MCF 10A (cell line): ENCODE data around the gene KLF17. TPM values are rescaled to one million over a fixed set of nuclear protein-coding genes. Genes with fewer than 3 reads are reported as not detected.

Experiments used
- BruUV-seq: library from RNA; stranded (reverse); fragments of 400-500 nt; replicated peaks from 2 replicates; lab custom pipeline; 2021; lab: Mats Ljungman, UMichigan
- CTCF ChIA-PET: fragments of 300-600 bp; sonication (Branson Sonifier 250); formaldehyde crosslinking; extraction: SDS; loops from one replicate; lab custom pipeline; 2021; ENCODE audit warnings: antibody characterized with exemption, inconsistent platforms; lab: Yijun Ruan, JAX
- POLR2A ChIA-PET: fragments of 300-600, 350-650 bp; sonication (Branson Sonifier 250); formaldehyde crosslinking; extraction: SDS; loops from one replicate; lab custom pipeline; 2020; ENCODE audit warnings: antibody characterized with exemption, inconsistent platforms; lab: Yijun Ruan, JAX
- DNase-seq: peaks from one replicate; pipeline ENCODE4 v3.0.0-alpha.2; 2018; ENCODE audit not compliant: unreplicated experiment
- H3K27ac Mint-ChIP-seq: one replicate; pipeline ENCODE4 v1.8.0; 2022; ENCODE audit warnings: mild to moderate bottlenecking, low read depth, mixed read lengths; ENCODE audit not compliant: unreplicated experiment
- H3K27me3 Mint-ChIP-seq: one replicate; pipeline ENCODE4 v1.8.0; 2022; ENCODE audit warnings: mixed read lengths; ENCODE audit not compliant: insufficient read depth, unreplicated experiment
- H3K36me3 Mint-ChIP-seq: one replicate; pipeline ENCODE4 v1.8.0; 2022; ENCODE audit warnings: mild to moderate bottlenecking, moderate library complexity, mixed read lengths; ENCODE audit not compliant: insufficient read depth, unreplicated experiment
- H3K4me1 Mint-ChIP-seq: one replicate; pipeline ENCODE4 v1.8.0; 2022; ENCODE audit warnings: mixed read lengths; ENCODE audit not compliant: insufficient read depth, unreplicated experiment
- H3K4me3 Mint-ChIP-seq: one replicate; pipeline ENCODE4 v1.8.0; 2022; ENCODE audit warnings: mild to moderate bottlenecking, moderate library complexity, mixed read lengths; ENCODE audit not compliant: unreplicated experiment
- H3K9me3 Mint-ChIP-seq: one replicate; pipeline ENCODE4 v1.8.0; 2022; ENCODE audit warnings: mixed read lengths; ENCODE audit not compliant: unreplicated experiment
- intact Hi-C: fragments of 100-400 bp; cut with micrococcal nuclease; formaldehyde crosslinking; loops from 2 replicates; pipeline ENCODE4 v1.14.1; 2022
- total RNA-seq: library from RNA; stranded (reverse); gene quantifications from 2 replicates; pipeline ENCODE4 v1.2.3, GENCODE V29; 2022
- TF ChIP-seq, protein P1 (sequence below): fragments of 200-600 bp; IDR thresholded peaks from one replicate; pipeline ENCODE4 v1.8.0; 2022; ENCODE audit warnings: antibody characterized with exemption, mild to moderate bottlenecking; ENCODE audit not compliant: unreplicated experiment

The KLF17 gene
- total RNA-seq, 1 experiment from 2014 or later, result not detected

DNA sequence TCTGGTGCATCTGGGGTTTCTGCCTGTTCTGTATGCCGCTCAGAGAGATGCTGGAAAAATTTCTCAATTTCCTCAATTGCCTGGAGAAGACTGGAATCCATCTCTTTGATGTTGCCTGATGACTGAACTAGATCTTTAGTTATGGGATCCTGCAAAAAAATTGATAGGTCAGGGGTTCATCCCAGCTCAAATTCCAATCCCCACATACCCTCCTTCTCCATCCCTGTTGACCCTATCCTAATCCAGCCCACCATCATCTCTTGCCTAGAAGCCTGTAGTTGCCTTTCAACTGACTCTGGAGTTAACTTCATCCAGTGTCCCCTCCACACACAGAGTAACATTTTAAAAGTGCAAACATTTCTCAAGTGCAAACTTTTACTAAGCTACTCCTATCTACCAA, 22.9 kb downstream of the KLF17 start, which contains the start of gene KLF18:
Gene KLF18, minus strand, starts transcription at position 101 of the 400 bp plus-strand sequence. Its CDS starts 0 bp downstream, at position 101.
- BruUV-seq, result no TSS peak
- Mint-ChIP-seq H3K4me3 (no peak within 1 kb of the TSS), H3K27ac (no peak within 1 kb of the TSS), H3K27me3 (no peaks in the 10 kb centered on the region), H3K9me3 (peaks cover 7% of the 10 kb centered on the region), H3K36me3 (no peaks in the 10 kb centered on the region), H3K4me1 (no peaks in the 10 kb centered on the region)
- TF ChIP-seq, protein P1, sequence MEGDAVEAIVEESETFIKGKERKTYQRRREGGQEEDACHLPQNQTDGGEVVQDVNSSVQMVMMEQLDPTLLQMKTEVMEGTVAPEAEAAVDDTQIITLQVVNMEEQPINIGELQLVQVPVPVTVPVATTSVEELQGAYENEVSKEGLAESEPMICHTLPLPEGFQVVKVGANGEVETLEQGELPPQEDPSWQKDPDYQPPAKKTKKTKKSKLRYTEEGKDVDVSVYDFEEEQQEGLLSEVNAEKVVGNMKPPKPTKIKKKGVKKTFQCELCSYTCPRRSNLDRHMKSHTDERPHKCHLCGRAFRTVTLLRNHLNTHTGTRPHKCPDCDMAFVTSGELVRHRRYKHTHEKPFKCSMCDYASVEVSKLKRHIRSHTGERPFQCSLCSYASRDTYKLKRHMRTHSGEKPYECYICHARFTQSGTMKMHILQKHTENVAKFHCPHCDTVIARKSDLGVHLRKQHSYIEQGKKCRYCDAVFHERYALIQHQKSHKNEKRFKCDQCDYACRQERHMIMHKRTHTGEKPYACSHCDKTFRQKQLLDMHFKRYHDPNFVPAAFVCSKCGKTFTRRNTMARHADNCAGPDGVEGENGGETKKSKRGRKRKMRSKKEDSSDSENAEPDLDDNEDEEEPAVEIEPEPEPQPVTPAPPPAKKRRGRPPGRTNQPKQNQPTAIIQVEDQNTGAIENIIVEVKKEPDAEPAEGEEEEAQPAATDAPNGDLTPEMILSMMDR, result no peak
- DNase-seq, result no peak
- ChIA-PET POLR2A (no interaction called here), CTCF (interaction anchor here (0.6 kb wide), 1 partner anchor 59 kb away, joined by 3 read pairs; no protein-coding TSS in a partner anchor)
- intact Hi-C loops, result no loop called here

DNA sequence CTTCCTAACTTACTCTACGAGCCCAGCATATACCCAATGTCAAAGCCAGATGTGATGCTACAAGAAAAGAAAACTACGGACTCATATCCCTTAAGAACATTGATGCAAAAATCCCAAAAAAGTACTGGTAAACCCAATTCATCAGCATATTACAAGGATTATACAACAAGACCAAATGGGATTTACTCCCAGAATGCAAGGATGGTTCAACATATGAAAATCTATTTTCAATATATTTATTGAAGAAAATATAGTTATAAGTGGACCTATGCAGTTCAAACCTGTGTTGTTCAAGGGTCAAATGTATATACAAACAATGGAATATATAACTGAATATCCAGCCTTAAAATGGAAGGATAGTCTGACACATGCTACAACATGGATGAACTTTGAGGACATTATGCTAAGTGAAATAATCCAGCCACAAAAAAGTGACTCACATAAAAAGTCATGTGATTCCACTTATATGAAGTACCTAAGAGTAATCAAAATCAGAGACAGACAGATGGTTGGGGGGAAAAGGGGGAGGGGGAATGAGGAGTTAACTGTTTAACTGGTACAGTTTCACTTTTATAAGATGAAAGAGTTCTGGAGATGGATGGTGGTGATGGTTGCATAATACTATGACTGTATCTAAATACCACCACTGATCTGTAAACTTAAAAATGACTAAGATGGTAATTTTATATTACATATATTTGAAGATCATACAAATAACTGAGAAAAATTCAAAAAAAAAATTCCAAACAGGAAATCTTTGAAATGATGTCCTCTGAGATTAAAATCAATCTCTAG, 26.5 kb downstream of the KLF17 start:
- CTCF ChIA-PET, result no interaction called here
- Mint-ChIP-seq H3K27ac (no peak overlapping the region), H3K9me3 (peaks cover 7% of the 10 kb centered on the region), H3K36me3 (no peaks in the 10 kb centered on the region), H3K27me3 (no peaks in the 10 kb centered on the region), H3K4me1 (no peaks in the 10 kb centered on the region), H3K4me3 (no peak overlapping the region)
- intact Hi-C loops, result no loop called here
- DNase-seq, result no peak
- POLR2A ChIA-PET, result no interaction called here
- TF ChIP-seq, protein P1, result no peak
- BruUV-seq, result no TSS peak

DNA sequence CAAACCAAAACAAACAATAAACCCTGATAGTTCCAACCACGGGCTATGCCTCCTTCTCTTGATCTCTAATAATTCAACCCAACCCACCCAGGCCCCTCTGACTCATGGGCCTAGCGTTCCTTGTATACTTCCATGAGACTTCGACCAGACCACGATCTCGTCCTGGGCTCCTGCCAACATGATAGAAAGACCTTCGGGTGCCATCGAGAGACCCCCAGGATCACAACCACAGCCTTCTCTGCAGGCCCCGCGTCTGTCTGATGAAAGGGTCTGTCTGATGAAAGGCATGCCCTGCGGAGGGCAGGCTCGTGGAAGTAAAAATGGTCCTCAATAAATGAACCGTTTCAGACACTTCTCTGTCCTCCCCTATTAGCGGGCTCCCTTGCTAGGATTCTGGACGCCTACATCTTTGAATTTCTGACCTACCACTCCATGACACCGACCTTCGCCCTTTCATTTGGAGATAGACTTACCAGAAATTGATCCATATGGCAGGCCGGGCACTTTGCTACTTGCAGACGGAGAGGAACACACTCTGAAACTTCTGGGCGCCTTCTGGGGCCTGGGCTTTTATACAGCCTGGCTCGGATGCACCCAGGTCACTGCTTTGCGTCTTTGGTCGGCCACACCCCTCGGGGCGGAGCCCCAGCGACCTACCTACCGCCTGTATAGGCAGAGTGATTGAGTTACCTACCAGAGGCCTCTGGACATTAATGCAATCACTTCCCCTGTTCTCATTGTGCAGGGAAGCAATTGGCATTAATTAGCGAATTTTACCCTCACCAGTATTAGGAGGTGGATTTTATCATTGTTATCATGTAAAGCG, 28.1 kb downstream of the KLF17 start:
- no peaks in the 10 kb centered on the region for H3K4me1 Mint-ChIP-seq
- H3K27ac Mint-ChIP-seq, result no peak overlapping the region
- no peaks in the 10 kb centered on the region for H3K27me3 Mint-ChIP-seq
- BruUV-seq, result no TSS peak
- DNase-seq, result no peak
- CTCF ChIA-PET, result no interaction called here
- H3K4me3 Mint-ChIP-seq, result no peak overlapping the region
- POLR2A ChIA-PET, result no interaction called here
- H3K9me3 Mint-ChIP-seq, result peaks cover 7% of the 10 kb centered on the region
- intact Hi-C loops, result no loop called here
- H3K36me3 Mint-ChIP-seq, result no peaks in the 10 kb centered on the region
- TF ChIP-seq, protein P1, result no peak

DNA sequence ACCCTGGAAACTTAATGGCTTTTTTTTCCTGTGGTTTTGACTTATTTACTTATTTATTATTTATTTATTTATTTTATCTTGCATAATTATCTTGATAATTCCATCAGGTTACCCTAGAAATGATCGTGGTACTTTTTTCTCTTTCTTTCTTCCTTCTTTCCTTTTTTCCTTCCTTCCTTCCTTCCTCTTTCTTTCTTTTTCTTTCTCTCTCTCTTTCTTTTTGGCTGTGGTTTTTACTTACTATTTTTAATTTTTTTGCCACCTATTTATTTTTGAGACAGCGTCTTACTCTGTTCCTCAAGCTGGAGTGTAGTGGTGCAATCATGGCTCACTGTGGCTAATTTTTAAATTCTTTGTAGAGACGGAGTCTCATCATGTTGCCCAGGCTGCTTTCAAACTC, 29.0 kb downstream of the KLF17 start:
- H3K27ac Mint-ChIP-seq, result no peak overlapping the region
- ChIA-PET POLR2A (interaction anchor here (0.7 kb wide), 2 partner anchors 13 to 22 kb away, joined by 3 to 6 read pairs; no protein-coding TSS in a partner anchor), CTCF (no interaction called here)
- peaks cover 7% of the 10 kb centered on the region for H3K9me3 Mint-ChIP-seq
- intact Hi-C loops, result no loop called here
- peaks cover 4% of the 10 kb centered on the region for H3K4me1 Mint-ChIP-seq
- no peak overlapping the region for H3K4me3 Mint-ChIP-seq
- TF ChIP-seq, protein P1, result no peak
- no peak for DNase-seq
- no peaks in the 10 kb centered on the region for H3K27me3 Mint-ChIP-seq
- BruUV-seq, result no TSS peak
- no peaks in the 10 kb centered on the region for H3K36me3 Mint-ChIP-seq
